Measurements from ENCODE around the gene LRRC14B.

The LRRC14B gene

GRCh38 chr5:173392-174290 is 17.7 kb upstream of the LRRC14B start:
- no peak overlapping the region for H3K4me3 ChIP-seq (ENCODE audit: low read depth, low read length)

- no peak overlapping the region for H3K4me3 ChIP-seq (ENCODE audit: low read depth, low read length)
Observed at GRCh38 chr5:174291-174600, 17.0 kb upstream of the LRRC14B start.

GRCh38 chr5:174876-175465 is 16.3 kb upstream of the LRRC14B start:
- no peak overlapping the region for H3K4me3 ChIP-seq (ENCODE audit: low read depth, low read length)

- H3K4me3 ChIP-seq (ENCODE audit: low read depth, low read length) = no peak overlapping the region
Observed at GRCh38 chr5:176296-176823, 14.9 kb upstream of the LRRC14B start.

- no peak overlapping the region for H3K4me3 ChIP-seq (ENCODE audit: low read depth, low read length)
Observed at GRCh38 chr5:178110-178509, 13.2 kb upstream of the LRRC14B start.

GRCh38 chr5:179401-179800 is 11.9 kb upstream of the LRRC14B start:
- H3K4me3 ChIP-seq (ENCODE audit: low read depth, low read length) = no peak overlapping the region

GRCh38 chr5:180286-180918 is 10.9 kb upstream of the LRRC14B start:
- no peak overlapping the region for H3K4me3 ChIP-seq (ENCODE audit: low read depth, low read length)

GRCh38 chr5:181160-181559 is 10.1 kb upstream of the LRRC14B start:
- H3K4me3 ChIP-seq (ENCODE audit: low read depth, low read length) = no peak overlapping the region

GRCh38 chr5:181566-181965 is 9.7 kb upstream of the LRRC14B start:
- H3K4me3 ChIP-seq (ENCODE audit: low read depth, low read length) = no peak overlapping the region

- H3K4me3 ChIP-seq (ENCODE audit: low read depth, low read length) = no peak overlapping the region
Observed at GRCh38 chr5:182126-182525, 9.2 kb upstream of the LRRC14B start.

GRCh38 chr5:184471-184870 is 6.8 kb upstream of the LRRC14B start:
- H3K4me3 ChIP-seq (ENCODE audit: low read depth, low read length) = no peak overlapping the region

GRCh38 chr5:185095-186070 is 5.9 kb upstream of the LRRC14B start:
- H3K4me3 ChIP-seq (ENCODE audit: low read depth, low read length) = no peak overlapping the region

- no peak overlapping the region for H3K4me3 ChIP-seq (ENCODE audit: low read depth, low read length)
Observed at GRCh38 chr5:186091-187041, 4.9 kb upstream of the LRRC14B start.

- H3K4me3 ChIP-seq (ENCODE audit: low read depth, low read length) = no peak overlapping the region
Observed at GRCh38 chr5:187042-187431, 4.3 kb upstream of the LRRC14B start.

GRCh38 chr5:187617-188451 is 3.5 kb upstream of the LRRC14B start:
- no peak overlapping the region for H3K4me3 ChIP-seq (ENCODE audit: low read depth, low read length)

- no peak overlapping the region for H3K4me3 ChIP-seq (ENCODE audit: low read depth, low read length)
Observed at GRCh38 chr5:188488-189481, 2.5 kb upstream of the LRRC14B start.

GRCh38 chr5:189486-189885 is 1.8 kb upstream of the LRRC14B start:
- no peak overlapping the region for H3K4me3 ChIP-seq (ENCODE audit: low read depth, low read length)

GRCh38 chr5:189976-190365 is 1.3 kb upstream of the LRRC14B start:
- H3K4me3 ChIP-seq (ENCODE audit: low read depth, low read length) = no peak overlapping the region

All from iPS-11a (cell line).